ENCODE data around the gene KCNC4.

Gene KCNC4

GRCh38 chr1:110254604-110255391 is 44.7 kb downstream of the KCNC4 start:
- no peak for DNase-seq (ENCODE audit: low read depth)

- no peak for DNase-seq (ENCODE audit: low read depth)
These were observed 45.3 kb downstream of the KCNC4 start for GRCh38 chr1:110255392-110255787.

- no peak for DNase-seq (ENCODE audit: low read depth)
These were observed 48.6 kb downstream of the KCNC4 start for GRCh38 chr1:110258734-110259133.

GRCh38 chr1:110259770-110260169 is 49.7 kb downstream of the KCNC4 start:
- DNase-seq (ENCODE audit: low read depth), result no peak

All from T-helper 22 cell (primary cell).